Effector memory CD4-positive, alpha-beta T cell (primary cell): ENCODE results near the gene MOSPD3.

Experiments used
- DNase-seq, 3 donors: peaks; one replicate each; pipeline ENCODE4 v3.0.0-alpha.2; 2020
- H3K27ac ChIP-seq: 2 replicates; pipeline ENCODE4 v1.7.0; 2013; ENCODE audit warnings: mild to moderate bottlenecking, low read length, moderate library complexity; ENCODE audit not compliant: insufficient read depth, poor library complexity, severe bottlenecking
- H3K27me3 ChIP-seq: replicated peaks from 2 replicates; pipeline ENCODE4 v1.7.0; 2013; ENCODE audit warnings: mild to moderate bottlenecking, low read length; ENCODE audit not compliant: insufficient read depth, control insufficient read depth, poor library complexity, severe bottlenecking
- H3K36me3 ChIP-seq: 2 replicates; pipeline ENCODE4 v1.7.0; 2013; ENCODE audit warnings: mild to moderate bottlenecking, low read length, moderate library complexity; ENCODE audit not compliant: control insufficient read depth, insufficient read depth
- H3K4me1 ChIP-seq: 2 replicates; pipeline ENCODE4 v1.7.0; 2013; ENCODE audit warnings: low read length, mild to moderate bottlenecking; ENCODE audit not compliant: control insufficient read depth, insufficient read depth, poor library complexity, severe bottlenecking
- H3K4me3 ChIP-seq: 2 replicates; pipeline ENCODE4 v1.7.0; 2013; ENCODE audit warnings: low read length, low read depth, mild to moderate bottlenecking; ENCODE audit not compliant: insufficient read depth, poor library complexity, severe bottlenecking
- H3K9me3 ChIP-seq: 2 replicates; pipeline ENCODE4 v1.7.0; 2013; ENCODE audit warnings: mild to moderate bottlenecking, low read length, moderate library complexity; ENCODE audit not compliant: control insufficient read depth

The MOSPD3 gene

DNA sequence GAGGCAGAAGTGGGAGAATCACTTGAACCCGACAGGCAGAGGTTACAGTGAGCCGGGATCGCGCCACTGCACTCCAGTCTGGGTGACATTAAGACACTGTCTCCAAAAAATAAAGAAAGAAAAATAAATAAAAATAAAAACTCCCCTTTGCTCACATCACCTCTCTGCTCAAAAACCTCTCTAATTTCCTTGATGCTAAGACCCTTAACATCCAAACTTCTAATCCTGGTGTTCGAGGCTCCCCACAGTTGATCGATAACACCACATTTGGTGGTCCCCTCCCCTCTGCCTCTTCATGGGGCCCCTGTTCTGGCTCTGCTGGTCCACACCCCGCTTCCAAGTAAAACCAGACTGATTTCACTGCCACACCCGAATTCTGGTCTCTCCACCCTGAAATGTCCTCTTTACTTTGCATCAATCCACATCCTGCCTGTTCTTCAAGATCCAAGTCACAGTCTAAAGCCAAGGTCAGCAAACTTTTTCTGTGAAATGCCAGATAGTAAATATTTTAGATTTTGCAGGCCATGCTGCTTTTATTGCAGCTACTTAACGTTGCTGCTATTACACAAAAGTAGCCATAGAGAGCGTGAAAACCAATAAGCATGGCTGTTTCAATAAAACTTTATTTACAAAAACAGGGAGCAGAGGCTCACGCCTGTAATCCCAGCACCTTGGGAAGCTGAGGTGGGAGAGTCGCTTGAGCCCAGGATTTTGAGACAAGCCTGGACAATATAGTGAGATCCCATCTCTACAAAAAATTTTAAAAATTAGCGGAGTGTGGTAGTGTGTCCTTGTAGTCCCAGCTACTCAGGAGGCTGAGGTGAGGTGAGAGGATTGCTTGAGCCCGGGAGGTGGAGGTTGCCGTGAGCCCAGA, 11.8 kb downstream of the MOSPD3 start:
- Histone ChIP-seq H3K9me3 (no peaks in the 10 kb centered on the region), H3K36me3 (no peaks in the 10 kb centered on the region), H3K4me3 (no peak overlapping the region), H3K27ac (no peak overlapping the region), H3K27me3 (no peaks in the 10 kb centered on the region), H3K4me1 (peaks cover 14% of the 10 kb centered on the region)
- DNase-seq = no peak

DNA sequence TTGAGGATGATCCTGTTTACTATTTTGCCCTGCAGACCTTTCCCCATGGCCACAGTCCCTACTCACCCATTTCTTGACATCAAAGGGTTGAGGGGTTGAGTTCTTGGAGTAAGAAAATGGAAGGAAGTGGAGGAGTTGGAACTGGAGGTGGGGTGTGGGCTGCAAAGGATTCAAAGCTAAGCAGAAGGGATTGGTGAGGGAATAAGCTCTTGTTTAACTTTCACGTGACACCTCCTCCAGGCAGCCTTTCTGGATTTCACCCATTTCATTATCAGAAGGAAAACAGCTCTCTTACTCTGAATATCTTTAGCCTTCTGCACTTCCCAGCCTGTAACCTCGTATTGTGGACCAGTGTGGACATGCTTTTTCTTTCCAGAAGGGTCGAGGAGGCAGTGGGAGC, 13.7 kb downstream of the MOSPD3 start:
- H3K36me3 ChIP-seq = no peaks in the 10 kb centered on the region
- H3K4me3 ChIP-seq = peak overlapping the region; percentile 60
- DNase-seq = no peak
- peak overlapping the region; percentile 70 for H3K27ac ChIP-seq
- H3K9me3 ChIP-seq = no peaks in the 10 kb centered on the region
- no peaks in the 10 kb centered on the region for H3K27me3 ChIP-seq
- peaks cover 14% of the 10 kb centered on the region for H3K4me1 ChIP-seq

DNA sequence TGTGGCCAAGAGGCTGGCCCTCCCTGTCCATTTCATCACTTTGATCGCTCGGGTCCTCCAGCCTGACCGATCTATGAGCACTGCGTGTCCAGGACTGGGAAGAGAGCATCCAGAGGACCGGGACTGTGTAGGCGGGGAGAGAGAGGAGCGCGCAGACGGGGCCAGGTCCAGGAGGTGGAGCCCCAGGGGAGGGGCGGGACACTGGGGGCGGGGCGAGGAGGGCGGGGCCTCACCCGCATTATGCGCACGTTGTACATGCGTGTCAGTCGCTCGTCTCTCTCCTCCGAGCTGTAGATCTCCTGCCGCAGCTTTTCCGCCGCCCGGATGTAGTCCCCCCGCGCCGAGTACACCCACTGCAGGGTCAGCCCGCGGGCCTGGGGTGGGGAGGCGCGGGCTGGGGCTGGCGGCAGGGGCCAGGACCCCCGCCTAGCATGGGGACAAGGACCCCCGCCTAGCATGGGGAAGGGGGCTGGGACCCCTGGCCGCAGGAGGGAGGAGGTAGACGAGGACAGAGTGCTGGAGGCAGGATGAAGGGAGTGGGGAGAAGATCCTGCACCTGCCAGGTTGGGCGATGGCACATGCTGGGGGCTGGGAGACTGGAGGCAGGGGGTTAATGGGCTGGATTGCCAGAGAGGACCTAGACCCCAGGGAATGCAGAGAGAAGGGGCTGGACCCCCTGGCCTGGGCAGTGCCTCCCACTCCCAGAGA, 14.3 kb downstream of the MOSPD3 start:
- peaks cover 14% of the 10 kb centered on the region for H3K4me1 ChIP-seq

DNA sequence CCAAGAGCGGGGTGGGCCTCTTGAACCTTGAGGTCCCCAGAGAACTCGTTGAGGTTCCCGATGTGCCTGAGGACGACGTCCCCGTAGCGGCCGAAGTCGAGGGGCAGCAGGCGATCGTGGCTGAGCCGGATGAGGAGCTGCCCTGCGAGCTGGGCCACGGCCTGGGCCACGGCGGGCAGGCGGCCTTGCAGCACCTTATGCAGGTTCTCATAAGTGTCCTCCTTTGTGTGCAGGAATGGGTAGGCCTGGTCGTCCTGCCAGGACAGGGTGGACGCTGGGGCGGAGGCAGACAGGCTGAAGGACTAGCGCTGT, 14.9 kb downstream of the MOSPD3 start:
- Histone ChIP-seq H3K9me3 (no peaks in the 10 kb centered on the region), H3K36me3 (no peaks in the 10 kb centered on the region), H3K4me1 (peaks cover 14% of the 10 kb centered on the region), H3K27me3 (no peaks in the 10 kb centered on the region), H3K27ac (peak overlapping the region; percentile 70), H3K4me3 (peak overlapping the region; percentile 60)
- DNase-seq = no peak

More for the DNA sequence above, 14.3 kb downstream of the MOSPD3 start:
- peak overlapping the region; percentile 60 for H3K4me3 ChIP-seq
- peak; percentile 83 to 87 (median 87) for DNase-seq
- H3K36me3 ChIP-seq = no peaks in the 10 kb centered on the region
- H3K27ac ChIP-seq = peak overlapping the region; percentile 70
- H3K9me3 ChIP-seq = no peaks in the 10 kb centered on the region
- H3K27me3 ChIP-seq = no peaks in the 10 kb centered on the region

DNA sequence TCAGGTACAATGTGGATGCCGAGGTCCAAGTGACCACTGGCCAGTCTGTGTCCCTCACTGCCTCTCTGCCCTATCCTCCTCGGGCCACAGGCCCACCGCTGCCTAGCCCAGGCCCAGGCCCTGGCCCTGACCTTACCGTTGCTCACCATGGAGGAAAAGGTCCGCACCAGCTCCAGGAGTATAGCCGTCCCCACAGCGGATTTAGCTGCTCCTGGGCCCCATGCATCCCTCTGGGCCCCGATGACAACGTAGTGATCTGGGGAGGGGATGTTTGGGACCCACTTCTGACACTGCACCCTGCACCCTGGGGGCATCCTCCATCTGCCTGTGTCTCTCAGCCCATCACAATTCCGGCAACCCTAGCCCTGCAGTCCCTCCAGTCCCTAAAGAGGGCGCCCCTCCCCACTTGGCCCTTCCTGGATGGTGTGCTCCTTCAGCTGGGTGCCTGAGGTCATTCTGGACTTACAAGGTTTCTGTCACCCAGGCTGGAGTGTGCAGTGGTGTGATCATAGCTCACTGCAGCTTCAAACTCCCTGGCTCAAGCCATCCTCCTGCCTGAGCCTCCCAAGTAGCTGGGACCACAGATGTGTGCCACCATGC, 16.9 kb downstream of the MOSPD3 start:
- H3K4me1 ChIP-seq = peaks cover 23% of the 10 kb centered on the region
- H3K36me3 ChIP-seq = no peaks in the 10 kb centered on the region
- no peak for DNase-seq
- no peaks in the 10 kb centered on the region for H3K9me3 ChIP-seq
- H3K4me3 ChIP-seq = no peak overlapping the region
- no peak overlapping the region for H3K27ac ChIP-seq
- H3K27me3 ChIP-seq = no peaks in the 10 kb centered on the region

DNA sequence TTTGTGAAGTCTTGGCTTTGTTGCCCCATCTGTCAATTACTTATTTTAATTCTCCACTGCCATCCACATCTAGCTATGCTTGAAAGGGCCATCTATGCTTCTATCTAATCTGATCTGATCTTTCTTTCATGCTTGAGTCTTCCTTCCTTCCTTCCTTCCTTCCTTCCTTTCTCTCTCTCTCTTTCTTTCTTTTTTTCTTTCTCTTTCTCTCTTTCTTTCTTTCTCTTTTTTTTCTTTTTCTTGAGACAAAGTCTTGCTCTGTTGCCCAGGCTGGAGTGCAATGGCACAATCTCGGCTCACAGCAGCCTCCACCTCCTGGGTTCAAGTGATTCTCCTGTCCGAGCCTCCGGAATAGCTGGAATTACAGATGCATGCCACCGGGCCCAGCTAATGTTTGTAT, 17.7 kb downstream of the MOSPD3 start:
- H3K27ac ChIP-seq = no peak overlapping the region
- DNase-seq = no peak
- H3K36me3 ChIP-seq = no peaks in the 10 kb centered on the region
- no peaks in the 10 kb centered on the region for H3K9me3 ChIP-seq
- no peaks in the 10 kb centered on the region for H3K27me3 ChIP-seq
- H3K4me1 ChIP-seq = peaks cover 23% of the 10 kb centered on the region
- H3K4me3 ChIP-seq = no peak overlapping the region

DNA sequence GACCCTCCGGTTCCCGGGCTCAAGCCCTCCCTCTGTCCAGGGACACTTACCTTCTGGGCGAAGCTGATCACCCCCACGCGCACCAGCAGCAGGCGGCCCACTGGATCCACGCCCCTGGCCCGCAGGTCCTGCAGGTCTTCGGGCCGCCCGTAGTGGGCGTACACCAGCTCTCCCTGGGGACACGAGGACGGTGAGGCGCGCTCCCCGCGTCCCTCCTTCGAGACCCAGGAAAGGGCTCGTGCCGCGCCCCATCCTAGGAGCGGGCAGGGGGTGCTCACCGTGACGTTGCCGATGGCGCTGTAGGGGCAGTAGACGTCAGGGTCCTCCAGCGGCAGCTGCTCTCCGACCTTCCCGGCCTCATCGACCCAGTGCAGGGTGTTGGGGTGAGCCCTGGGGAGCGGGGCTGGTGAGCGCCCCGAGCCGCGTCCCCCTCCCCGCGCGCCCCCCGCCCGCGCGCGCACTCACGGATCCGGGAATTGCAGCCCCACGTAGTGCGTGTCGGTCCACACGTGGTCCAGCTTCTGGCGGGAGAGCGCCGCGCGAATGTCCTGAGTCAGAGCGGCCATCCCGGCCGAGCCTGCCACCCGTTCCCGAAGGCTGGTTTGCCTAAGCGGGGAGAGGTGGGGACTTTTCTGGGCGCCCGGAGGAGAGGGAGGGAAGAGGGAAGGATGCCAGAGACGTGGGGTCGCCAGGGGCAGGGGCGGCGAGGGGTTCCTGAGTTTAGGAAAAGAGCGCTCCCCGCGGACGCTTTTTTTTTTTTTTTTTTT, 20.8 kb downstream of the MOSPD3 start:
- H3K27ac ChIP-seq = peak overlapping the region; percentile 49
- peak overlapping the region; percentile 78 for H3K4me3 ChIP-seq
- DNase-seq = peak; percentile 30 to 48 (median 38)
- H3K36me3 ChIP-seq = no peaks in the 10 kb centered on the region
- H3K9me3 ChIP-seq = no peaks in the 10 kb centered on the region
- H3K27me3 ChIP-seq = no peaks in the 10 kb centered on the region
- H3K4me1 ChIP-seq = peaks cover 9% of the 10 kb centered on the region

DNA sequence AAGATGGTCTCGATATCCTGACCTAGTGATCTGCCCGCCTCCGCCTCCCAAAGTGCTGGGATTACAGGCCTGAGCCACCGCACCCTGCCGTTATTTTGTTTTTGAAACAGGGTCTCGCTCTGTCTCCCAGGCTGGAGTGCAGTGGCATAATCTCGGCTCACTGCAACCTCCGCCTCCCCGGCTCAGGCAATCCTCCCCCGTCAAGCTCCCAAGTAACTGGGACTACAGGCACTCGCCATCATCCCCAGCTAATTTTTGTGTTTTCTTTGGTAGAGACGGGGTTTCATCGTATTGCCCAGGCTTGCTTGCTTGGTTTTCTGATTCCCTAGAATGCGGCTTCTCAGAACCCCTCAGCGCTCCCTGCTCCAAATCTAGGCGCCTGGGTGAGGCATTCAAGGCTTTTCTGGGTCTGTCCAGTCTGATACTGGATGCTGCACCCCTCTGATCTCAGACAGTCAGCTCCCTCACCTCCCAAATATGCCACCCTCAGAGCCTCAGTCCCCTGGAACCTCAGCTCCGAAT, 27.7 kb downstream of the MOSPD3 start:
- Histone ChIP-seq H3K9me3 (no peaks in the 10 kb centered on the region), H3K4me3 (no peak overlapping the region), H3K4me1 (no peaks in the 10 kb centered on the region), H3K36me3 (no peaks in the 10 kb centered on the region), H3K27me3 (no peaks in the 10 kb centered on the region), H3K27ac (no peak overlapping the region)
- no peak for DNase-seq

DNA sequence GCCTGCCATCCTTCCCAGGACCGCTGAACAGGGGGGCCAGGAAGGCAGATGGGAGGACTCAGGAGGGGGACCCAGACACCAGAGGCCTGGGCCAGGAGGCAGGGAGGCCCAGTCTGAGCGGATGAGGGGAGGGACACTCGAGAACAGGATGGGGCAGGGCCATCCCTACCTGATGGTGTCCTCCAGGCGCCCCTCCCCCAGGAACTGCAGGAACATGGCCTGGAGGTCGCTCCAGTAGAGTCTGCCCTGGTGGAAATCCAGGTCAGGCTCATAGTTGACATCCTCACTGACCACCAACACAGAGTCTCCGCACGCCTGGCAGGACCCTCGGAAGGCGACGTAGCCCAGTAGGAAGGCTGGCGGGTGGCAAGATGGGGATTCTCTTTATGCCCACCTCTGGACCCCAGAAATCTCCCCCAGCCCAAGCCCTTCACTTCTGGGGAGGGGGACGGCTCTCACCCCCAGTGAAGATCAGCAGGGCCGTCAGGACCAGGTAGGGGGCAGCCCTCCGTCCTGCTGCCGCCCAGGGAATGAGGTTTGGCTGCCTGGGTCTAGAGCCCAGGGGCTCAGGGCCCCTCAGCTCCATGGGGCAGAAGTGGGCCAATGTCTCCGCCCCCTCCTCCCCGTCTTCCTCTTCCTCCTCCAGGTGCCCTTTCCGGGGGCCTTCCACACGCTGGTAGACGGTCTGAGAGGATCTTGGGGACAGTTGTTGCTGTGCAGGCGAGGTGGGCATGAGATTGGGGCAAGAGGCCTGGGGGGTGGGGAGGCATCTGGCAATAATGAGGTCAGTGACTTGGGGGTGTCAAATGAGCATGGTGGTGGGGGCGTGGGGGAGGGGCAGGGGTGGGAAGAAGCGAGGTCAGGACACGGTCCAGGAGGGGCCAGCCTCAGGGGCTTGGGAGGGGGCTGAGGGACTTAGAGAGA, 28.4 kb downstream of the MOSPD3 start:
- H3K27me3 ChIP-seq = no peaks in the 10 kb centered on the region
- H3K4me3 ChIP-seq = no peak overlapping the region
- no peaks in the 10 kb centered on the region for H3K36me3 ChIP-seq
- H3K9me3 ChIP-seq = no peaks in the 10 kb centered on the region
- no peaks in the 10 kb centered on the region for H3K4me1 ChIP-seq
- no peak overlapping the region for H3K27ac ChIP-seq
- no peak for DNase-seq
